GM23338 (cell line): ENCODE results near the gene CACNA1H. TPM values are rescaled to one million over a fixed set of nuclear protein-coding genes. Genes with fewer than 3 reads are reported as not detected.

ENCODE experiments used
- ATAC-seq: fragments of 200-7000 bp; cut with Tn5 transposase; 3 replicates; pipeline ENCODE4 v1.9.1; 2020
- DNase-seq: peaks from one replicate; pipeline ENCODE4 v3.0.0-alpha.2; 2015; ENCODE audit warnings: low spot score
- H2AFZ ChIP-seq: fragments of 200-600 bp; sonication (generic); 2 replicates; pipeline ENCODE4 v1.8.0; 2016; ENCODE audit warnings: antibody characterized with exemption, mild to moderate bottlenecking, moderate library complexity
- H3F3A ChIP-seq: fragments of 200-600 bp; sonication (generic); replicated peaks from 2 replicates; pipeline ENCODE4 v1.8.0; 2017; ENCODE audit warnings: antibody characterized with exemption, mixed run types, low read depth
- H3K27ac ChIP-seq: fragments of 200-600 bp; sonication (generic); 2 replicates; pipeline ENCODE4 v1.6.1; 2016; ENCODE audit warnings: low read depth
- H3K27me3 ChIP-seq: fragments of 200-600 bp; sonication (generic); 2 replicates; pipeline ENCODE4 v1.8.0; 2016; ENCODE audit warnings: mild to moderate bottlenecking, mixed run types, moderate library complexity; ENCODE audit not compliant: insufficient read depth
- H3K36me3 ChIP-seq: fragments of 200-600 bp; sonication (generic); 2 replicates; pipeline ENCODE4 v1.8.0; 2016; ENCODE audit warnings: mild to moderate bottlenecking; ENCODE audit not compliant: insufficient read depth
- H3K4me1 ChIP-seq: fragments of 200-600 bp; sonication (generic); 2 replicates; pipeline ENCODE4 v1.8.0; 2016; ENCODE audit warnings: mild to moderate bottlenecking, moderate library complexity; ENCODE audit not compliant: insufficient read depth
- H3K4me2 ChIP-seq: fragments of 200-600 bp; sonication (generic); 2 replicates; pipeline ENCODE4 v1.7.1; 2017; ENCODE audit warnings: mixed run types
- H3K4me3 ChIP-seq: fragments of 200-600 bp; sonication (generic); 2 replicates; pipeline ENCODE4 v1.6.1; 2016; ENCODE audit warnings: mixed run types
- H3K79me2 ChIP-seq: fragments of 200-600 bp; sonication (generic); replicated peaks from 2 replicates; pipeline ENCODE4 v1.8.0; 2017; ENCODE audit warnings: mild to moderate bottlenecking; ENCODE audit not compliant: insufficient read depth
- H3K9me2 ChIP-seq: fragments of 200-600 bp; sonication (generic); 2 replicates; pipeline ENCODE4 v1.8.0; 2017; ENCODE audit not compliant: insufficient read depth
- H4K20me1 ChIP-seq: fragments of 200-600 bp; sonication (generic); replicated peaks from 2 replicates; pipeline ENCODE4 v1.8.0; 2017; ENCODE audit warnings: mild to moderate bottlenecking; ENCODE audit not compliant: insufficient read depth
- H3K27ac Mint-ChIP-seq: 2 replicates; pipeline ENCODE4 v1.8.0; 2020; ENCODE audit warnings: inconsistent platforms, mild to moderate bottlenecking, moderate library complexity, mixed read lengths
- H3K27me3 Mint-ChIP-seq: 3 replicates; pipeline ENCODE4 v1.8.0; 2022; ENCODE audit warnings: low read depth, mild to moderate bottlenecking, moderate library complexity, mixed read lengths, inconsistent platforms; ENCODE audit not compliant: insufficient read depth, poor library complexity
- H3K36me3 Mint-ChIP-seq: 3 replicates; pipeline ENCODE4 v1.8.0; 2021; ENCODE audit warnings: low read depth, mild to moderate bottlenecking, inconsistent platforms, moderate library complexity, mixed read lengths
- H3K4me1 Mint-ChIP-seq: 3 replicates; pipeline ENCODE4 v1.8.0; 2020; ENCODE audit warnings: mild to moderate bottlenecking, inconsistent platforms, mixed read lengths
- H3K4me3 Mint-ChIP-seq: 3 replicates; pipeline ENCODE4 v1.8.0; 2021; ENCODE audit warnings: moderate library complexity, mild to moderate bottlenecking, inconsistent platforms, mixed read lengths
- H3K9me3 Mint-ChIP-seq: 3 replicates; pipeline ENCODE4 v1.8.0; 2020; ENCODE audit warnings: moderate library complexity, mild to moderate bottlenecking, inconsistent platforms, mixed read lengths
- CREB1 ChIP-seq: fragments of 250-450 bp; sonication (Bioruptor Pico); IDR thresholded peaks from 2 replicates; pipeline ENCODE4 v1.5.0; 2020; ENCODE audit warnings: low read depth, mild to moderate bottlenecking, moderate library complexity
- EZH2 ChIP-seq: fragments of 200-600 bp; sonication (generic); IDR thresholded peaks from one replicate; pipeline ENCODE4 v1.8.0; 2017; ENCODE audit warnings: antibody characterized with exemption, mild to moderate bottlenecking, low read depth; ENCODE audit not compliant: unreplicated experiment
- EZH2phosphoT487 ChIP-seq: fragments of 200-600 bp; sonication (generic); IDR thresholded peaks from one replicate; pipeline ENCODE4 v1.8.1; 2018; ENCODE audit warnings: antibody characterized with exemption; ENCODE audit not compliant: unreplicated experiment
- JUNB ChIP-seq: IDR thresholded peaks from one replicate; pipeline ENCODE4 v1.6.1; 2016; ENCODE audit warnings: antibody characterized with exemption; ENCODE audit not compliant: unreplicated experiment
- NANOG ChIP-seq: IDR thresholded peaks from 2 replicates; pipeline ENCODE4 v1.6.1; 2016; ENCODE audit warnings: antibody characterized with exemption, borderline replicate concordance
- POLR2AphosphoS5 ChIP-seq: IDR thresholded peaks from 2 replicates; pipeline ENCODE4 v1.6.1; 2016; ENCODE audit warnings: antibody characterized with exemption, low read depth
- STAT1 ChIP-seq: IDR thresholded peaks from one replicate; pipeline ENCODE4 v1.6.1; 2016; ENCODE audit warnings: antibody characterized with exemption; ENCODE audit not compliant: unreplicated experiment
- ZNF114 ChIP-seq: fragments of 250-450 bp; sonication (Bioruptor Pico); IDR thresholded peaks from 2 replicates; pipeline ENCODE4 v1.5.0; 2020; ENCODE audit warnings: mild to moderate bottlenecking, moderate library complexity
- ZNF331 ChIP-seq: fragments of 250-450 bp; sonication (Bioruptor Pico); IDR thresholded peaks from 2 replicates; pipeline ENCODE4 v1.5.0; 2020; ENCODE audit warnings: low read depth, mild to moderate bottlenecking, moderate library complexity
- ZNF462 ChIP-seq: fragments of 250-450 bp; sonication (Bioruptor Pico); IDR thresholded peaks from 2 replicates; pipeline ENCODE4 v1.5.0; 2020; ENCODE audit warnings: mild to moderate bottlenecking, moderate library complexity
- polyA plus RNA-seq: library from polyadenylated mRNA; unstranded; fragments of >200 nt; fragmentation: Nextera tagmentation; extraction: Ambion mirVana; gene quantifications from 2 replicates; pipeline ENCODE4 v1.2.1, GENCODE V29; 2016
- total RNA-seq: library from RNA; depleted of rRNA; stranded (reverse); fragments of >200 nt; shearing (Covaris generic); gene quantifications from 2 replicates; pipeline ENCODE4 v1.2.3, GENCODE V29; 2014
- TF ChIP-seq, protein P1 (sequence below): IDR thresholded peaks from one replicate; pipeline ENCODE4 v1.6.1; 2018; ENCODE audit warnings: antibody characterized with exemption; ENCODE audit not compliant: unreplicated experiment
- TF ChIP-seq, protein P2 (sequence below), 2 experiments: fragments of 200-600 bp in 1 of 2; sonication (generic) in 1 of 2; conservative IDR thresholded peaks; 2 replicates each; pipeline versions ENCODE4 v1.5.1 to v1.6.1; 2016 to 2017; ENCODE audit warnings: antibody characterized with exemption in 2 of 2, low read depth in 2 of 2, mild to moderate bottlenecking in 2 of 2, moderate library complexity in 1 of 2

Gene CACNA1H
- total and polyA plus RNA-seq, 2 experiments from 2014 or later, result 3.5 to 43.3 TPM

DNA sequence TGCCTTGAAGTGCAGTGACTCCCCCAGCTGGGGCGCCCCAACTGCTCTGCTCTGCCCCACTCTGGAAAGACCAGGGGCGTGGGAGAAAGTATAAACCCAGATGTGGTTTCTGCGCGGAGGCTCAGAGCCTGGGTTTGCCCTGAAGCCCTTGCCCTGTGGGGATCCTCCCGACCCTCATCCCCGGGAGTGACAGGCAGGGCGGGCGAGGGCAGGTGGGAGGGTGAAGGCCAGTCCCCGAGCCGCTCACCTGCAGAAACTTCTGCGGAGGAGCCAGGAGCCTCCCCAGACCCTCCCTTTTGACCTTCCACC, 106.8 kb downstream of the CACNA1H start:
- Histone ChIP-seq H3K4me1 (no peaks in the 10 kb centered on the region), H3F3A (no peaks in the 10 kb centered on the region), H3K79me2 (no peaks in the 10 kb centered on the region), H3K4me2 (peak overlapping the region; percentile 70; the same call in 1 of the 2 replicates), H3K4me3 (no peak overlapping the region; the same call in 1 of the 2 replicates), H3K27ac (no peak overlapping the region), H2AFZ (no peak overlapping the region), H3K36me3 (no peaks in the 10 kb centered on the region), H3K27me3 (no peaks in the 10 kb centered on the region), H4K20me1 (0 out of 2 replicates have a peak, but pooled peaks cover 2% of the 10 kb centered on the region), H3K9me2 (no peaks in the 10 kb centered on the region)
- Mint-ChIP-seq H3K4me1 (peaks cover 11% of the 10 kb centered on the region), H3K9me3 (peaks cover 6% of the 10 kb centered on the region), H3K27ac (no peak overlapping the region), H3K4me3 (no peak overlapping the region), H3K27me3 (peaks cover 31% of the 10 kb centered on the region), H3K36me3 (no peaks in the 10 kb centered on the region)
- peak; percentile 7; the same call in 2 of the 3 replicates for ATAC-seq
- no peak for DNase-seq
- TF ChIP-seq NANOG (no peak), ZNF462 (no peak), JUNB (no peak), ZNF331 (CRISPR knock-in tag) (no peak), ZNF114 (CRISPR knock-in tag) (no peak), EZH2 (no peak), CREB1 (CRISPR knock-in tag) (no peak), STAT1 (no peak), POLR2AphosphoS5 (no peak), EZH2phosphoT487 (no peak)
- TF ChIP-seq, protein P1, sequence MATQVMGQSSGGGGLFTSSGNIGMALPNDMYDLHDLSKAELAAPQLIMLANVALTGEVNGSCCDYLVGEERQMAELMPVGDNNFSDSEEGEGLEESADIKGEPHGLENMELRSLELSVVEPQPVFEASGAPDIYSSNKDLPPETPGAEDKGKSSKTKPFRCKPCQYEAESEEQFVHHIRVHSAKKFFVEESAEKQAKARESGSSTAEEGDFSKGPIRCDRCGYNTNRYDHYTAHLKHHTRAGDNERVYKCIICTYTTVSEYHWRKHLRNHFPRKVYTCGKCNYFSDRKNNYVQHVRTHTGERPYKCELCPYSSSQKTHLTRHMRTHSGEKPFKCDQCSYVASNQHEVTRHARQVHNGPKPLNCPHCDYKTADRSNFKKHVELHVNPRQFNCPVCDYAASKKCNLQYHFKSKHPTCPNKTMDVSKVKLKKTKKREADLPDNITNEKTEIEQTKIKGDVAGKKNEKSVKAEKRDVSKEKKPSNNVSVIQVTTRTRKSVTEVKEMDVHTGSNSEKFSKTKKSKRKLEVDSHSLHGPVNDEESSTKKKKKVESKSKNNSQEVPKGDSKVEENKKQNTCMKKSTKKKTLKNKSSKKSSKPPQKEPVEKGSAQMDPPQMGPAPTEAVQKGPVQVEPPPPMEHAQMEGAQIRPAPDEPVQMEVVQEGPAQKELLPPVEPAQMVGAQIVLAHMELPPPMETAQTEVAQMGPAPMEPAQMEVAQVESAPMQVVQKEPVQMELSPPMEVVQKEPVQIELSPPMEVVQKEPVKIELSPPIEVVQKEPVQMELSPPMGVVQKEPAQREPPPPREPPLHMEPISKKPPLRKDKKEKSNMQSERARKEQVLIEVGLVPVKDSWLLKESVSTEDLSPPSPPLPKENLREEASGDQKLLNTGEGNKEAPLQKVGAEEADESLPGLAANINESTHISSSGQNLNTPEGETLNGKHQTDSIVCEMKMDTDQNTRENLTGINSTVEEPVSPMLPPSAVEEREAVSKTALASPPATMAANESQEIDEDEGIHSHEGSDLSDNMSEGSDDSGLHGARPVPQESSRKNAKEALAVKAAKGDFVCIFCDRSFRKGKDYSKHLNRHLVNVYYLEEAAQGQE, result no peak
- TF ChIP-seq, protein P2, sequence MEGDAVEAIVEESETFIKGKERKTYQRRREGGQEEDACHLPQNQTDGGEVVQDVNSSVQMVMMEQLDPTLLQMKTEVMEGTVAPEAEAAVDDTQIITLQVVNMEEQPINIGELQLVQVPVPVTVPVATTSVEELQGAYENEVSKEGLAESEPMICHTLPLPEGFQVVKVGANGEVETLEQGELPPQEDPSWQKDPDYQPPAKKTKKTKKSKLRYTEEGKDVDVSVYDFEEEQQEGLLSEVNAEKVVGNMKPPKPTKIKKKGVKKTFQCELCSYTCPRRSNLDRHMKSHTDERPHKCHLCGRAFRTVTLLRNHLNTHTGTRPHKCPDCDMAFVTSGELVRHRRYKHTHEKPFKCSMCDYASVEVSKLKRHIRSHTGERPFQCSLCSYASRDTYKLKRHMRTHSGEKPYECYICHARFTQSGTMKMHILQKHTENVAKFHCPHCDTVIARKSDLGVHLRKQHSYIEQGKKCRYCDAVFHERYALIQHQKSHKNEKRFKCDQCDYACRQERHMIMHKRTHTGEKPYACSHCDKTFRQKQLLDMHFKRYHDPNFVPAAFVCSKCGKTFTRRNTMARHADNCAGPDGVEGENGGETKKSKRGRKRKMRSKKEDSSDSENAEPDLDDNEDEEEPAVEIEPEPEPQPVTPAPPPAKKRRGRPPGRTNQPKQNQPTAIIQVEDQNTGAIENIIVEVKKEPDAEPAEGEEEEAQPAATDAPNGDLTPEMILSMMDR (conservative IDR thresholded peaks at IDR 0.05; ENCODE audit: low read depth in 2 of 2), result no peak
